CD4-positive, alpha-beta memory T cell (primary cell): Measurements from ENCODE around the gene SLC17A7. TPM values are rescaled to one million over a fixed set of nuclear protein-coding genes. Genes with fewer than 3 reads are reported as not detected.

Source experiments
- CTCF ChIA-PET: fragments of 350-600 bp; sonication (Branson Sonifier 250); formaldehyde crosslinking; loops from one replicate; lab custom pipeline; 2021; ENCODE audit warnings: inconsistent platforms; ENCODE audit not compliant: partially characterized antibody; lab: Charles Lee
- POLR2A ChIA-PET: fragments of 350-600 bp; sonication (Branson Sonifier 250); formaldehyde crosslinking; loops from one replicate; lab custom pipeline; 2021; ENCODE audit not compliant: partially characterized antibody; lab: Charles Lee
- DNase-seq, 5 donors: peaks; one replicate each; pipeline versions ENCODE4 v3.0.0 to v3.0.0-alpha.2; 2020 to 2022; ENCODE audit warnings: mixed read lengths in 1 of 5
- H3K27ac ChIP-seq: one replicate; pipeline ENCODE4 v1.7.0; 2013; ENCODE audit warnings: low read depth, low read length
- H3K27me3 ChIP-seq: 2 replicates; pipeline ENCODE4 v1.7.0; 2013; ENCODE audit warnings: mild to moderate bottlenecking, low read length, moderate library complexity; ENCODE audit not compliant: insufficient read depth
- H3K36me3 ChIP-seq: 2 replicates; pipeline ENCODE4 v1.7.0; 2013; ENCODE audit warnings: mild to moderate bottlenecking, low read length, moderate library complexity; ENCODE audit not compliant: insufficient read depth
- H3K4me1 ChIP-seq: 2 replicates; pipeline ENCODE4 v1.7.0; 2013; ENCODE audit warnings: mild to moderate bottlenecking, low read length, moderate library complexity; ENCODE audit not compliant: insufficient read depth
- H3K4me3 ChIP-seq, 2 donors: one replicate each; pipeline ENCODE4 v1.7.0; 2013; ENCODE audit warnings: low read length in 2 of 2, mild to moderate bottlenecking in 1 of 2
- H3K9me3 ChIP-seq, 2 donors: one replicate each; pipeline ENCODE4 v1.7.0; 2013; ENCODE audit warnings: low read length in 2 of 2, control low read depth in 1 of 2; ENCODE audit not compliant: control insufficient read depth in 1 of 2
- H3K27ac Mint-ChIP-seq, 7 donors: one replicate each; pipeline ENCODE4 v1.8.0; 2020 to 2021; ENCODE audit warnings: mixed read lengths in 7 of 7, mild to moderate bottlenecking in 6 of 7, inconsistent platforms in 3 of 7, moderate library complexity in 3 of 7
- H3K27me3 Mint-ChIP-seq, 2 donors: one replicate each; pipeline ENCODE4 v1.8.0; 2020 to 2021; ENCODE audit warnings: mixed read lengths in 2 of 2
- H3K36me3 Mint-ChIP-seq, 2 donors: one replicate each; pipeline ENCODE4 v1.8.0; 2020 to 2021; ENCODE audit warnings: mixed read lengths in 2 of 2, inconsistent platforms in 1 of 2, mild to moderate bottlenecking in 1 of 2
- H3K4me1 Mint-ChIP-seq, 4 donors: one replicate each; pipeline ENCODE4 v1.8.0; 2020 to 2021; ENCODE audit warnings: mixed read lengths in 4 of 4, mild to moderate bottlenecking in 1 of 4
- H3K4me3 Mint-ChIP-seq, 8 donors: one replicate each; pipeline ENCODE4 v1.8.0; 2020 to 2021; ENCODE audit warnings: mixed read lengths in 8 of 8, mild to moderate bottlenecking in 7 of 8, moderate library complexity in 6 of 8, inconsistent platforms in 3 of 8
- H3K9me3 Mint-ChIP-seq, 8 donors: one replicate each; pipeline ENCODE4 v1.8.0; 2020 to 2021; ENCODE audit warnings: mixed read lengths in 8 of 8, mild to moderate bottlenecking in 5 of 8, inconsistent platforms in 3 of 8, moderate library complexity in 1 of 8
- intact Hi-C: fragments of 100-400 bp; cut with micrococcal nuclease; formaldehyde crosslinking; loops from one replicate; pipeline ENCODE4 v1.15.1; 2023
- polyA plus RNA-seq, 2 donors: library from polyadenylated mRNA; unstranded; fragments of 300-500 nt; fragmentation: Illumina TruSeq; gene quantifications; one replicate each; pipeline ENCODE4 v1.2.3, GENCODE V29; 2021
- total RNA-seq, 2 experiments: library from RNA; stranded (reverse); gene quantifications; one replicate each; pipeline ENCODE4 v1.2.3, GENCODE V29; 2021

The SLC17A7 gene
- total and polyA plus RNA-seq, 4 experiments from 2014 or later = 0.15 to 0.25 TPM; not detected in 2

- Mint-ChIP-seq H3K9me3 (peaks cover 0 to 5% (median 0%) of the 10 kb centered on the region in 8 donors), H3K27me3 (peaks cover 66 to 71% of the 10 kb centered on the region in 2 donors), H3K27ac (peak overlapping the region in 1 of 7 donors; percentile 55), H3K4me3 (no peak overlapping the region), H3K4me1 (peaks cover 22 to 77% (median 45%) of the 10 kb centered on the region in 4 donors), H3K36me3 (peaks cover 2 to 8% of the 10 kb centered on the region in 2 donors)
- no peak for DNase-seq
- Histone ChIP-seq H3K27ac (no peak overlapping the region), H3K36me3 (no peaks in the 10 kb centered on the region), H3K4me1 (peaks cover 38% of the 10 kb centered on the region), H3K4me3 (no peak overlapping the region), H3K27me3 (peaks cover 57% of the 10 kb centered on the region), H3K9me3 (no peaks in the 10 kb centered on the region)
- intact Hi-C loops = no loop called here
- POLR2A ChIA-PET = no interaction called here
- CTCF ChIA-PET = interaction anchor here (1.4 kb wide), 1 partner anchor 40 kb away, joined by 4 read pairs; no protein-coding TSS in a partner anchor
Observed at GRCh38 chr19:49431330-49431749, 10.0 kb downstream of the SLC17A7 start.

- no peaks in the 10 kb centered on the region for H3K36me3 ChIP-seq
- peaks cover 62% of the 10 kb centered on the region for H3K27me3 ChIP-seq
- intact Hi-C loops = no loop called here
- no peaks in the 10 kb centered on the region for H3K9me3 ChIP-seq
- no peak overlapping the region for H3K4me3 ChIP-seq
- H3K27ac Mint-ChIP-seq = peak overlapping the region in 2 of 7 donors; percentile 46 to 63
- DNase-seq = peak in 1 of 5 donors; percentile 21
- no peak overlapping the region for H3K27ac ChIP-seq
- ChIA-PET POLR2A (no interaction called here), CTCF (interaction anchor here (1.4 kb wide), 1 partner anchor 39 kb away, joined by 4 read pairs; no protein-coding TSS in a partner anchor)
- H3K9me3 Mint-ChIP-seq = peaks cover 0 to 2% (median 0%) of the 10 kb centered on the region in 8 donors
- H3K4me1 ChIP-seq = peaks cover 37% of the 10 kb centered on the region
- H3K36me3 Mint-ChIP-seq = peaks cover 2 to 8% of the 10 kb centered on the region in 2 donors
- H3K27me3 Mint-ChIP-seq = peaks cover 65 to 71% of the 10 kb centered on the region in 2 donors
- peak overlapping the region in 1 of 8 donors; percentile 26 for H3K4me3 Mint-ChIP-seq
- H3K4me1 Mint-ChIP-seq = peaks cover 25 to 77% (median 44%) of the 10 kb centered on the region in 4 donors
Observed at GRCh38 chr19:49430678-49431329, 10.5 kb downstream of the SLC17A7 start.

GRCh38 chr19:49430172-49430677, 11.1 kb downstream of the SLC17A7 start:
- Histone ChIP-seq H3K4me1 (peaks cover 37% of the 10 kb centered on the region), H3K9me3 (no peaks in the 10 kb centered on the region), H3K27me3 (peaks cover 68% of the 10 kb centered on the region), H3K4me3 (no peak overlapping the region), H3K27ac (no peak overlapping the region), H3K36me3 (no peaks in the 10 kb centered on the region)
- CTCF ChIA-PET = interaction anchor here (1.1 to 1.4 kb wide), 2 partner anchors 10 to 18 kb away, joined by 3 to 5 read pairs; no protein-coding TSS in a partner anchor
- peaks cover 26 to 77% (median 46%) of the 10 kb centered on the region in 4 donors for H3K4me1 Mint-ChIP-seq
- peaks cover 65 to 72% of the 10 kb centered on the region in 2 donors for H3K27me3 Mint-ChIP-seq
- peaks cover 2 to 8% of the 10 kb centered on the region in 2 donors for H3K36me3 Mint-ChIP-seq
- intact Hi-C loops = no loop called here
- peaks cover 0 to 2% (median 0%) of the 10 kb centered on the region in 8 donors for H3K9me3 Mint-ChIP-seq
- peak overlapping the region in 1 of 7 donors; percentile 46 for H3K27ac Mint-ChIP-seq
- H3K4me3 Mint-ChIP-seq = no peak overlapping the region
- DNase-seq = peak in 1 of 5 donors; percentile 2
- POLR2A ChIA-PET = no interaction called here

DNA sequence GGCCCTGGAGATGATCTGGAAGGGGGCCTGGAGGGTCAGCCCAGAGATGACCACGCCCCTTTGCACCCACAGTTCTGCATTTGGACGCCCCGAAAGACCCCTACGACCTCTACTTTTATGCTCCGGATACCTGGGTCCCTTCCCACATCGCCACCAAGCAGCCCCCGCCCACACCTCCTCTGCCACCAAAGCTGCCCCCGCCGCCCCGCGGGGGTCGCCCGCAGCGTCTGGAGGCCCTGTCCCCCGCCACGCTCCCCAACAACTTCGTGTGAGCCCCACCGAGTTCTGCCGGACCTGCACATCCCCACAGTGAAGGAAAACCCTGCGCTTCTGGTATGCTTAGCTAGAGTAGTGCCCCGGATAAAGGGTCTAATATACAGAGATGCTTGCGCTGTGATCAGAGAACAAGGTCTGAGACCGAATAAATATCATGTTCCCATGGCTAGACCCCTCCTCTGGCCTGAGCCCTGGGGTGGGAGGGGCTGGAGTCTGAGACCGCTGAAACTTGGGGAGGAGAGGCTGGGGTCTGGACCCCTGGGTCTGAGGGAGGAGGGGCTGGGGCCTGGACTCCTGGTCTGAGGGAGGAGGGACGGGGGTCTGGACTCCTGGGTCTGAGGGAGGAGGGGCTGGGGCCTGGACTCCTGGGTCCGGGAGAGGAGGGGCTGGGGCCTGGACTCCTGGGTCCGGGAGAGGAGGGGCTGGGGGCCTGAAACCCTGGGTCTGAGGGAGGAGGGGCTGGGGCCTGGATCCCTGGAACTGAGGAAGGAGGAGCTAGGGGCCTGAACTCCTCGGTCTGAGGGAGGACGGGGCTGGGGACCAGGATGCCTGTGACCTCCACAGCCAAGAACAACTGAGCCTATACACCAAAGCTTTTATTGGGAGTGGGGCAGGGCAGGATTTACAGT, 12.5 kb downstream of the SLC17A7 start:
- CTCF ChIA-PET = interaction anchor here (1.4 to 1.8 kb wide), 3 partner anchors 17 to 22 kb away, joined by 3 to 5 read pairs (median 4); no protein-coding TSS in a partner anchor
- Mint-ChIP-seq H3K36me3 (peaks cover 2 to 8% of the 10 kb centered on the region in 2 donors), H3K27ac (peak overlapping the region in 1 of 7 donors; percentile 46), H3K27me3 (peaks cover 64 to 76% of the 10 kb centered on the region in 2 donors), H3K4me3 (peak overlapping the region in 6 of 8 donors; percentile 22 to 77 (median 60)), H3K9me3 (peaks cover 0 to 2% (median 0%) of the 10 kb centered on the region in 8 donors), H3K4me1 (peaks cover 31 to 86% (median 55%) of the 10 kb centered on the region in 4 donors)
- H3K4me1 ChIP-seq = peaks cover 42% of the 10 kb centered on the region
- H3K27ac ChIP-seq = no peak overlapping the region
- H3K4me3 ChIP-seq = no peak overlapping the region
- peaks cover 69% of the 10 kb centered on the region for H3K27me3 ChIP-seq
- POLR2A ChIA-PET = interaction anchor here (1.0 kb wide), 1 partner anchor 13 kb away, joined by 3 read pairs; no protein-coding TSS in a partner anchor
- no peaks in the 10 kb centered on the region for H3K36me3 ChIP-seq
- DNase-seq = peak in 1 of 5 donors; percentile 18
- H3K9me3 ChIP-seq = no peaks in the 10 kb centered on the region
- intact Hi-C loops = loop anchor here (2.0 kb wide), 1 partner anchor 20 kb away; no protein-coding TSS in a partner anchor

GRCh38 chr19:49427855-49428546, 13.3 kb downstream of the SLC17A7 start:
- Histone ChIP-seq H3K27ac (no peak overlapping the region), H3K27me3 (peaks cover 70% of the 10 kb centered on the region), H3K36me3 (no peaks in the 10 kb centered on the region), H3K4me1 (peaks cover 43% of the 10 kb centered on the region), H3K9me3 (no peaks in the 10 kb centered on the region), H3K4me3 (peak overlapping the region in 1 of 2 donors; percentile 34)
- ChIA-PET POLR2A (interaction anchor here (1.0 to 1.8 kb wide), 2 partner anchors 14 to 18 kb away, joined by 3 read pairs; no protein-coding TSS in a partner anchor), CTCF (interaction anchor here (1.5 to 1.8 kb wide), 2 partner anchors 18 to 22 kb away, joined by 3 to 4 read pairs; no protein-coding TSS in a partner anchor)
- peak overlapping the region in 7 of 8 donors; percentile 35 to 68 (median 58) for H3K4me3 Mint-ChIP-seq
- peaks cover 33 to 87% (median 57%) of the 10 kb centered on the region in 4 donors for H3K4me1 Mint-ChIP-seq
- intact Hi-C loops = loop anchor here (2.0 kb wide), 1 partner anchor 19 kb away; no protein-coding TSS in a partner anchor
- peaks cover 65 to 74% of the 10 kb centered on the region in 2 donors for H3K27me3 Mint-ChIP-seq
- H3K9me3 Mint-ChIP-seq = peaks cover 0 to 2% (median 0%) of the 10 kb centered on the region in 8 donors
- DNase-seq = peak in 2 of 5 donors; percentile 23 to 40
- peak overlapping the region in 1 of 7 donors; percentile 46 for H3K27ac Mint-ChIP-seq
- peaks cover 0 to 5% of the 10 kb centered on the region in 2 donors for H3K36me3 Mint-ChIP-seq

DNA sequence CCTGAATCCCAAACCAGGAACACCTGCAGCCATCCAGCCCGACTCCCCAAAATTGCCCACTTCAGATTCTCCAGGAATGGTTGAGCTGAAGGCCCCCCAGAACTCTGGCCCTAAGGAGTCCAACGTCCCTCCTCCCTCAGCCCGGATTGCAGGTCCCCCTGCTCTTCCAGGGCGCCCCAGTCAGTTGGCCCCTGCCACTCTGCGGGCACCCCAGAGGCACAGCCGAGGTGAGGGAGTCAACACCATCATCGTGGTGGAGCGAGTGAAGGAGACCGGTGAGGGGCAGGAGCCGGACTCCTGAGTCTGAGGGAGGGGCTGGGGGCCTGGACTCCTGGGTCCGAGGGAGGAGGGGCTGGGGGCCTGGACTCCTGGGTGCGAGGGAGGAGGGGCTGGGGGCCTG, 14.0 kb downstream of the SLC17A7 start:
- H3K27ac ChIP-seq = no peak overlapping the region
- Mint-ChIP-seq H3K9me3 (peaks cover 0 to 3% (median 0%) of the 10 kb centered on the region in 8 donors), H3K36me3 (peaks cover 0 to 5% of the 10 kb centered on the region in 2 donors), H3K27ac (peak overlapping the region in 1 of 7 donors; percentile 46), H3K4me3 (peak overlapping the region in 3 of 8 donors; percentile 2 to 52 (median 36)), H3K27me3 (peaks cover 68 to 77% of the 10 kb centered on the region in 2 donors), H3K4me1 (peaks cover 36 to 87% (median 59%) of the 10 kb centered on the region in 4 donors)
- peak in 1 of 5 donors; percentile 13 for DNase-seq
- no peaks in the 10 kb centered on the region for H3K36me3 ChIP-seq
- H3K4me1 ChIP-seq = peaks cover 43% of the 10 kb centered on the region
- peaks cover 70% of the 10 kb centered on the region for H3K27me3 ChIP-seq
- CTCF ChIA-PET = interaction anchor here (1.8 kb wide), 1 partner anchor 21 kb away, joined by 4 read pairs; no protein-coding TSS in a partner anchor
- intact Hi-C loops = no loop called here
- H3K4me3 ChIP-seq = no peak overlapping the region
- no peaks in the 10 kb centered on the region for H3K9me3 ChIP-seq
- POLR2A ChIA-PET = interaction anchor here (0.8 to 1.8 kb wide), 4 partner anchors 17 to 35 kb away, joined by 3 to 6 read pairs (median 3); no protein-coding TSS in a partner anchor
